NCI-H345 treated with DMSO at 0.1 percent for 48 hours (cell line): ENCODE data around the gene IL2RG.
A peak's percentile ranks its signal among the peaks of the same experiment; 100 is the strongest.

Experiments
- DNase-seq: peaks from one replicate; lab custom pipeline; 2025; ENCODE audit not compliant: unreplicated experiment; lab: John Stamatoyannopoulos, UW

The IL2RG gene

GRCh38 chrX:71081330-71082123 is 29.9 kb downstream of the IL2RG start:
- no peak for DNase-seq

- no peak for DNase-seq
Measured at GRCh38 chrX:71070531-71070930, 40.8 kb downstream of the IL2RG start.

- peak; percentile 86 for DNase-seq
Measured at GRCh38 chrX:71068044-71068918, 43.1 kb downstream of the IL2RG start, which contains the start of gene SNX12. TSS of gene SNX12 (minus strand) at chrX:71068334. CDS start at chrX:71068306, 28 bp downstream.

- DNase-seq: no peak
Measured at GRCh38 chrX:71067712-71068043, 43.7 kb downstream of the IL2RG start.

GRCh38 chrX:71067089-71067488 is 44.3 kb downstream of the IL2RG start:
- no peak for DNase-seq

- no peak for DNase-seq
Measured at GRCh38 chrX:71060127-71060526, 51.2 kb downstream of the IL2RG start.

GRCh38 chrX:71057848-71058530 is 53.4 kb downstream of the IL2RG start:
- no peak for DNase-seq
